GM20000 (cell line): ENCODE results near the gene SVEP1.

Source experiments
- DNase-seq: peaks from one replicate; pipeline ENCODE4 v3.0.0; 2012; ENCODE audit warnings: low spot score
- TF ChIP-seq, protein P1 (sequence below): IDR thresholded peaks from 2 replicates; pipeline ENCODE4 v1.5.1; 2012; ENCODE audit warnings: mild to moderate bottlenecking, control low read depth; ENCODE audit errors: extremely low read depth, missing control alignments

The SVEP1 gene

DNA sequence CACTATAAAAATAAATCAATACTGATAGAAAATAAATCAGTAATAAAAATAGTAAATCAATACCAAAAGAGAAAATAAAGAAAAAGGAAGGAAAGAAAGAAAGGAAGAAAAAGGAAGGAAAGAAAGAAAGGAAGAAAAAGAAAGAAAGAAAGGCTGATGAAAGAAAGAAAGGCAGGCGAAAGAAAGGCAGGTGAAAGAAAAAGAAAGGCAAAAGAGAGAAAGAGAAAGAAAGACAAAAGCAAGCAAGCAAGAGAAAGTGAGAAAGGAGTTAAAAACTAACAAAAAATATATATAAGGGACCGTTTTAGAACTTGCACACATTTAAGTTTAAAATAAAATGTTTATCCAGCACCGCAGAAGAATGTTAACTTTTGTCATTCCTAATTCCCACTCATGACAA lies 116.0 kb downstream of the SVEP1 start:
- TF ChIP-seq, protein P1, sequence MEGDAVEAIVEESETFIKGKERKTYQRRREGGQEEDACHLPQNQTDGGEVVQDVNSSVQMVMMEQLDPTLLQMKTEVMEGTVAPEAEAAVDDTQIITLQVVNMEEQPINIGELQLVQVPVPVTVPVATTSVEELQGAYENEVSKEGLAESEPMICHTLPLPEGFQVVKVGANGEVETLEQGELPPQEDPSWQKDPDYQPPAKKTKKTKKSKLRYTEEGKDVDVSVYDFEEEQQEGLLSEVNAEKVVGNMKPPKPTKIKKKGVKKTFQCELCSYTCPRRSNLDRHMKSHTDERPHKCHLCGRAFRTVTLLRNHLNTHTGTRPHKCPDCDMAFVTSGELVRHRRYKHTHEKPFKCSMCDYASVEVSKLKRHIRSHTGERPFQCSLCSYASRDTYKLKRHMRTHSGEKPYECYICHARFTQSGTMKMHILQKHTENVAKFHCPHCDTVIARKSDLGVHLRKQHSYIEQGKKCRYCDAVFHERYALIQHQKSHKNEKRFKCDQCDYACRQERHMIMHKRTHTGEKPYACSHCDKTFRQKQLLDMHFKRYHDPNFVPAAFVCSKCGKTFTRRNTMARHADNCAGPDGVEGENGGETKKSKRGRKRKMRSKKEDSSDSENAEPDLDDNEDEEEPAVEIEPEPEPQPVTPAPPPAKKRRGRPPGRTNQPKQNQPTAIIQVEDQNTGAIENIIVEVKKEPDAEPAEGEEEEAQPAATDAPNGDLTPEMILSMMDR: no peak
- no peak for DNase-seq

DNA sequence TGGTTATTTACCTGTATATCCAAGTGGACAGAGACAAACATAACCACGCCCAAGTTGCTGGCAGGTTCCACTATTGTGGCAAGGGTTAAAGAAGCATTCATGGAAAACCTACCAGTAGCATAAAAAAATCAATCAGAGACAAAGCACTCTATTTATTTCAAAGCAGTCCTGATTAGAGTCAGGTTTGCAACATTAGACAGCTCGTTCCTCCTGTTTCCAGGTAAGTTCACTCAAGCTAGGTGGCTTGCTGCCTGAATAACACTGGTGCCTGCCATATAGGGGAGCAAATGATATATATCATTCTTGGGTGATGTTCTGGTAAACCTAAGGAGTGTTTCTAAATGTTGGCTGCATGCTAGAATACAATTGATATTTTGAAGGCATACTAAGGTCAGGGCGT lies 122.3 kb downstream of the SVEP1 start:
- TF ChIP-seq, protein P1: no peak
- DNase-seq: no peak

DNA sequence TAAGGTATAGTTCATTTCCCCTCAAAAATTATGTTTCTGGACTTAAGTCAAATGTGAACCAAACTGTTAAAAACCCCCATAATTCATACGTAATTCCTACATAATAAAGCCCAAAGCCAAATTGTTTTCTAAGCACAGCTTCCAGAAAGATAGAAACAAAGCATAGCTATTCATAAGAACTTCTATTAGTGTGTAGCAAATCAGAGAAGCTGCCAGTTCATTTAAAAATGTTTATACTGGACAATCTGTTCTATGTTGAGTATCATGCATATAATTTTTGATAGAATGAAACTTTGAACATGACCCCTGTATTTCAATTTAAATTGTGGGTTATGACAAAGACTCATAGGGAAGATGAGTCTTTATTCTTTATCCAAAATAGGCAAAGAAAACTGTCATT lies 122.9 kb downstream of the SVEP1 start:
- TF ChIP-seq, protein P1: no peak
- DNase-seq: no peak

DNA sequence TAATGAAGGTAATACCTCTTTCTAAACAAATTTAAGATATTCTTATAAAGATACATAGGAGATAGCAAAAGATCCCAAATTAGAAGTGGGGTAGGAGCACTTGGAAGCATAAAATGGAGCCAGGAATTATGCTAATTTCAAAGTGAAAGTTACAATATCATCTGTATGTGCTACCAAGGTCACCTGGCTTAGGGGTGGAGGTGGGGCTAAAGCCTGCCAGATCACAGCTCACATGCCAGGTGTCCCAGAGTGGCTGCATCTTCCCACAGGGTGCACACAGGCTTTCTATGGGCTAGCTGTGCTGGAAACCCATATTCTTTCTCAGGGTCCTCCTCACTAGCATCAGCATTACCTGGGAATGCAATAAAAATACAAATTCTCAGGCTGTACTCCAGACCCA lies 123.7 kb downstream of the SVEP1 start:
- TF ChIP-seq, protein P1: no peak
- no peak for DNase-seq

DNA sequence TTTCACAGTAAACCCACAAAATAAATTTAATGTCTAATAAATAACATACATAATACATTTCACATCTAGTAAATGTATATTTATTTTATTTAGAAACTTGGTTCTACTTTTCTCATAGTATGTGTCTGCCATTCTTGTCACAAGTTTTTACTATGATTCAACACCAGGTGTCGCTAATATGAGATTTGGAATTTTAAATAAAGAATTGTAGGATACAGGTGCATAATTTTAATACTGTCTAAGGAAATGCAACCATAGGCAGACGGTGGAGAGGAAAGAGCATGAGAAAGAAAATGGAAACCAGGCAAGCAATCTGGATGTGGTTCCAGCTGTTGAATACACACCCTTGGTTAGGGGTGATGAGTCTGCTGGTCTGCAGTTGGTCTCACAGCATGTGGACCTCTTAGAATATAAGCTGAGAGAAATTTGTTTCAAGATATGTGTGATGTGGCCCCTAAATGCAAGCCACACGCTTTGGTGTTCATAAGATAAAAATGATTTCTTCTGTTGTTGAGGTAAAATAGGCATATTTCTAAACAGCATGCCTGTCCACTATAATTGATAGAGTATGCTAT lies 127.2 kb downstream of the SVEP1 start:
- TF ChIP-seq, protein P1: no peak
- DNase-seq: no peak

DNA sequence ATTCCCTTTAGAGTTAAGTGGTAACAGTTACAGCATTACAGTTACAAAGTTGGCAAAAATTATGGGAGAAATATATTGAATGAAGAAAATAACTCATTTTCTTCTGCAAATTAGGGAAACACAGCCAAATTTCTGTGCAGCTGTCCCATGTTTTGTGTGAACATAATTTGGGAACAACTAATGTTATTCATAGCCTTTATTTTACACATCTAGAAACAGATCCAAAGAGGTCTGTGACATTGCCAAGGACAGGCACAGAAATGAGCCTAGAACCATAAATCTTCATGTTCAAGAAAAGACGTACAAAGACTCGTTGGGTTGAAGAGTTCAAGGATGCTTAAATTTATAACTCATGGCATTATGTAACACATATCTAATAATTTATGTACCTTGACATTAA lies 127.8 kb downstream of the SVEP1 start:
- no peak for DNase-seq
- TF ChIP-seq, protein P1: no peak

DNA sequence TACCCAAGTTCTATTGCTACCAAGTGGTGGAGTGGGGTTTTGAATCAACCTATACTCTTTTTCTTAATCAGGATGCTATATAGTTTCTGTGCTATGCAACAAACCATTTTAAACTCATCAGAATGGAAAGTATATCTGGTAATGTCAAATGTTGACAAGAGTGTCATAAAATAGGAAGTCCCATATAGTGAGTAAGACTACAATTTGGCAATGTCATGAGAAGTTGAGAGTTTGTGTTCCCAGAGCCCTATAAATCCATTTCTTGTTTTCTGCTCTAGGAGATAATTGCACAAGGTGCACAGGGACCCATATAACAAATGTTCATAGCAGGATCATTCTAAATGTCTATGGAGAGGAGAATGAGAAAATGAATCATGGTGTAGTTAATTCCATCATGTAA lies 132.1 kb downstream of the SVEP1 start:
- TF ChIP-seq, protein P1: no peak
- DNase-seq: no peak
